Measurements from ENCODE around the gene ITPKB. TPM values are rescaled to one million over a fixed set of nuclear protein-coding genes. Genes with fewer than 3 reads are reported as not detected.

The ITPKB gene
- total and polyA plus RNA-seq, 3 experiments from 2014 or later = 37.7 to 50.1 (median 39.6) TPM

- peaks cover 2 to 91% (median 4%) of the 10 kb centered on the region in 3 donors for H3K36me3 Mint-ChIP-seq
Observed at GRCh38 chr1:226637147-226637935, 101.7 kb downstream of the ITPKB start.

DNA sequence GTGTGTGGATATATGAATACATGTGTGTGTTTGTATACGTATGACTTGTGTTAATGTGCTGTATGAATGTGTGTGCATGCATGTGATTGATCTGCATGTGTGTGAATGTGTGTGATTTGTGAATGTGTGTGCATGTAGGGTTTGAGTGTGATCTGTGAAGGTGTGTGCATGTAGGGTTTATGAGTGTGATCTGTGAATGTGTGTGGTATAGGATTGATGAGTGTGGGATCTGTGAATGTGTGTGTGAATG is 102.3 kb downstream of the ITPKB start:
- no peaks in the 10 kb centered on the region for H3K9me3 Mint-ChIP-seq
- CTCF ChIA-PET = interaction anchor here (1.2 to 4.7 kb wide), 6 partner anchors 10 to 192 kb away, joined by 3 to 37 read pairs (median 3); no protein-coding TSS in a partner anchor
- H3K4me1 ChIP-seq (ENCODE audit: insufficient read depth, low read length) = peaks cover 48% of the 10 kb centered on the region
- no peaks in the 10 kb centered on the region for H3K27me3 Mint-ChIP-seq
- peak overlapping the region in 3 of 7 donors; percentile 0 to 10 (median 1) for H3K4me3 Mint-ChIP-seq
- no peaks in the 10 kb centered on the region for H3K9me3 ChIP-seq (ENCODE audit: low read length)
- no peak for DNase-seq
- peaks cover 4 to 90% (median 6%) of the 10 kb centered on the region in 3 donors for H3K36me3 Mint-ChIP-seq
- peaks cover 51% of the 10 kb centered on the region for H3K36me3 ChIP-seq (ENCODE audit: insufficient read depth, low read length)
- peak overlapping the region in 7 of 8 donors; percentile 7 to 89 (median 63) for H3K27ac Mint-ChIP-seq
- no peak overlapping the region for H3K27ac ChIP-seq (ENCODE audit: low read depth, low read length)
- peaks cover 43 to 64% (median 50%) of the 10 kb centered on the region in 3 donors for H3K4me1 Mint-ChIP-seq
- no peaks in the 10 kb centered on the region for H3K27me3 ChIP-seq (ENCODE audit: insufficient read depth, low read length, poor library complexity, severe bottlenecking)
- POLR2A ChIA-PET = no interaction called here
- H3K4me3 ChIP-seq (ENCODE audit: low read length) = no peak overlapping the region

More at GRCh38 chr1:226637147-226637935, 101.7 kb downstream of the ITPKB start:
- no peaks in the 10 kb centered on the region for H3K9me3 ChIP-seq (ENCODE audit: low read length)
- no peaks in the 10 kb centered on the region for H3K27me3 Mint-ChIP-seq
- H3K9me3 Mint-ChIP-seq = no peaks in the 10 kb centered on the region
- peak overlapping the region in 3 of 7 donors; percentile 1 to 29 (median 10) for H3K4me3 Mint-ChIP-seq
- POLR2A ChIA-PET = interaction anchor here (0.9 kb wide), 1 partner anchor 163 kb away, joined by 3 read pairs; no protein-coding TSS in a partner anchor
- no peak overlapping the region for H3K27ac ChIP-seq (ENCODE audit: low read depth, low read length)
- CTCF ChIA-PET = interaction anchor here (1.2 to 4.7 kb wide), 7 partner anchors 11 to 192 kb away, joined by 3 to 37 read pairs (median 3); no protein-coding TSS in a partner anchor
- peaks cover 49% of the 10 kb centered on the region for H3K4me1 ChIP-seq (ENCODE audit: insufficient read depth, low read length)
- H3K36me3 ChIP-seq (ENCODE audit: insufficient read depth, low read length) = peaks cover 50% of the 10 kb centered on the region
- peak in 2 of 5 donors; percentile 2 to 45 for DNase-seq
- peak overlapping the region in 6 of 8 donors; percentile 23 to 89 (median 56) for H3K27ac Mint-ChIP-seq
- H3K27me3 ChIP-seq (ENCODE audit: insufficient read depth, low read length, poor library complexity, severe bottlenecking) = no peaks in the 10 kb centered on the region
- peaks cover 42 to 63% (median 48%) of the 10 kb centered on the region in 3 donors for H3K4me1 Mint-ChIP-seq
- H3K4me3 ChIP-seq (ENCODE audit: low read length) = no peak overlapping the region

DNA sequence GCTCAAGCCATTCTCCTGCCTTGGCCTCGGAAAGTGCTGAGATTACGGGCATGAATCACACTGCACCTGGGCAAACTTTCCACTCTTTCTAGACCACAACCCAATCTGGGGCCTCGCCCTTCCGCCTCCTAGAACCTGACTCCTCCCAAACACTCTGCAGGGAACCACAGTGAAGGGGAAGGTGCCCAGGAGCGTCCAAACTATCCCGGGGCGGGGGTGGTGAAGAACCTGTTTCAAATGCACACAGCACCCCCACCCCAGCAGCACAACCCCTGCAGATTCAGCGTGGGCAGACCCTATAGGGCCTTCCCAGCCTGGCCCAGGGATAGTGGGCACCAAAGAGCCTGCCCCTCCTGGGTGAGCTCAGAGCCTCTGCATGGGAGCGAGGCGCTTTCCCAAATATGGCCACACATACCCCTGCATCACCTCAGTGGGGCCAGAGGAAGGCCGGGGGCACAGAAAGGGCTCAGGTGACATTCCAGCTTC is 103.6 kb downstream of the ITPKB start:
- POLR2A ChIA-PET = interaction anchor here (0.6 to 1.5 kb wide), 2 partner anchors 42 to 97 kb away, joined by 3 read pairs; no protein-coding TSS in a partner anchor
- Histone ChIP-seq H3K27me3 (ENCODE audit: insufficient read depth, low read length, poor library complexity, severe bottlenecking) (no peaks in the 10 kb centered on the region), H3K9me3 (ENCODE audit: low read length) (no peaks in the 10 kb centered on the region), H3K4me3 (ENCODE audit: low read length) (peak overlapping the region; percentile 8), H3K36me3 (ENCODE audit: insufficient read depth, low read length) (peaks cover 39% of the 10 kb centered on the region), H3K27ac (ENCODE audit: low read depth, low read length) (no peak overlapping the region), H3K4me1 (ENCODE audit: insufficient read depth, low read length) (peaks cover 48% of the 10 kb centered on the region)
- CTCF ChIA-PET = interaction anchor here (1.0 to 5.5 kb wide), 16 partner anchors 7 to 194 kb away, joined by 3 to 49 read pairs (median 4); no protein-coding TSS in a partner anchor
- H3K4me1 Mint-ChIP-seq = peaks cover 43 to 63% (median 50%) of the 10 kb centered on the region in 3 donors
- DNase-seq = peak in 2 of 5 donors; percentile 46 to 57
- peak overlapping the region in 6 of 7 donors; percentile 49 to 80 (median 74) for H3K4me3 Mint-ChIP-seq
- H3K27ac Mint-ChIP-seq = peak overlapping the region; percentile 63 to 95 (median 90)
- H3K36me3 Mint-ChIP-seq = peaks cover 4 to 89% (median 8%) of the 10 kb centered on the region in 3 donors
- no peaks in the 10 kb centered on the region for H3K9me3 Mint-ChIP-seq
- H3K27me3 Mint-ChIP-seq = no peaks in the 10 kb centered on the region

DNA sequence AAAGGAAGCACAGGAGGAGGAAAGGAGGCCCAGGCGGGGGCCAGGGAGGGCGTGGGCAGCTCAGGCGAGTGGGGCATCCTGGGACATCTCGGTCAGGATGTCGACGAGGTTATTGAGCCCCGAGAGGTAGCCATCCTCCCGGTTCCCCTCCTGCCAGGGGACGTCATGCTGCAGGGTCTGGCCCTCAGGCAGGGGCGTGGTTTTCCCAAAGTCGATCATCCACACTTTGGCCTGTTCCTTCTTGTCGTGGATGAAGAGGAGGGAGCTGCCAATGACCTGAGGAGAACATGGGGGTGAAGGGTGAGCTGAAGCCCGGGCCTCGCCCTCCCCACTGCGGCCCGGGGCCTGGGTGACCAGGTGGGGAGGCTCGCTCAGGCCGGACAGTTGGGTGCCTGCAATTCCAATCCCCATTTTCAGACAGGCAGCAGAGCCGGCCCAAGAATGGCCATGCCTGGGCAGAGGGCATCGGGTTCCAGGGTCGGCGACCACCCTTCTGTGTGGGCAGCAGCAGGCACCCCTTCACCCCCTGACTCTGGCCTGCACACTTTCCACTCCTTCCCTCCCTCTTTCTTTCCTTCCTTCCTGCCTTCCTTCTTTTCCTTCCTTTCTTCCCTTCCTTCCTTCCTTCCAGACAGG is 104.4 kb downstream of the ITPKB start:
- peaks cover 31% of the 10 kb centered on the region for H3K36me3 ChIP-seq (ENCODE audit: insufficient read depth, low read length)
- ChIA-PET CTCF (interaction anchor here (0.5 to 5.5 kb wide), 24 partner anchors 8 to 217 kb away, joined by 3 to 49 read pairs (median 4); no protein-coding TSS in a partner anchor), POLR2A (interaction anchor here (1.5 kb wide), 1 partner anchor 98 kb away, joined by 3 read pairs; no protein-coding TSS in a partner anchor)
- Mint-ChIP-seq H3K36me3 (peaks cover 4 to 90% (median 9%) of the 10 kb centered on the region in 3 donors), H3K4me3 (peak overlapping the region in 5 of 7 donors; percentile 24 to 80 (median 73)), H3K27me3 (no peaks in the 10 kb centered on the region), H3K27ac (peak overlapping the region in 7 of 8 donors; percentile 80 to 95 (median 91)), H3K9me3 (no peaks in the 10 kb centered on the region), H3K4me1 (peaks cover 42 to 61% (median 50%) of the 10 kb centered on the region in 3 donors)
- H3K4me3 ChIP-seq (ENCODE audit: low read length) = peak overlapping the region; percentile 8
- peak in 1 of 5 donors; percentile 48 for DNase-seq
- H3K4me1 ChIP-seq (ENCODE audit: insufficient read depth, low read length) = peaks cover 48% of the 10 kb centered on the region
- H3K9me3 ChIP-seq (ENCODE audit: low read length) = no peaks in the 10 kb centered on the region
- H3K27me3 ChIP-seq (ENCODE audit: insufficient read depth, low read length, poor library complexity, severe bottlenecking) = no peaks in the 10 kb centered on the region
- H3K27ac ChIP-seq (ENCODE audit: low read depth, low read length) = no peak overlapping the region

DNA sequence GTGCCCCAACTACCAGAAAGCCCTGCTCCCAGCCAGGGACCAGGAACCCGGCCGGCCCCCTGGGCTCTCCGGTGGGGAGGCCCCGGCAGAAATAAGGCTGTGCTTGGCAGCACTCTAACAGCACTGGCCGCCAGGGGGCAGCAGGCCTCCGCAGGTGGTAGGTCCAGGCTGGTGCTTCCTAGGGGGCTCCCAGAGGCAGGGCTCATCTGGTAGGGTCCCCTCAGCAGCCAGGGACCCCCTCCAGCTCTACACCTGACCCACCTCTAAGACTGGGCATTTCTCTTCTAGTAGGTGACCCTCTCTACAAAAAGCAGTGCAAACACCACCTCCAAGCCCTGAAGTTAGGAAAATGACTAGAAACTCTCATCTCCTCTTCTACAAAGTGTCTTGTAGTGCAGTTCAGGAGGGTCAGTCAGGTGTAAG is 104.9 kb downstream of the ITPKB start:
- ChIA-PET POLR2A (interaction anchor here (0.6 to 1.5 kb wide), 2 partner anchors 105 to 194 kb away, joined by 4 read pairs; partner anchors contain the start of gene ITPKB), CTCF (interaction anchor here (0.6 to 5.5 kb wide), 27 partner anchors 9 to 217 kb away, joined by 3 to 49 read pairs (median 4); no protein-coding TSS in a partner anchor)
- Histone ChIP-seq H3K9me3 (ENCODE audit: low read length) (no peaks in the 10 kb centered on the region), H3K4me1 (ENCODE audit: insufficient read depth, low read length) (peaks cover 48% of the 10 kb centered on the region), H3K4me3 (ENCODE audit: low read length) (no peak overlapping the region), H3K27me3 (ENCODE audit: insufficient read depth, low read length, poor library complexity, severe bottlenecking) (no peaks in the 10 kb centered on the region), H3K27ac (ENCODE audit: low read depth, low read length) (no peak overlapping the region), H3K36me3 (ENCODE audit: insufficient read depth, low read length) (peaks cover 31% of the 10 kb centered on the region)
- DNase-seq = peak; percentile 73 to 89 (median 79)
- peaks cover 4 to 89% (median 9%) of the 10 kb centered on the region in 3 donors for H3K36me3 Mint-ChIP-seq
- peak overlapping the region; percentile 3 to 90 (median 75) for H3K27ac Mint-ChIP-seq
- no peaks in the 10 kb centered on the region for H3K27me3 Mint-ChIP-seq
- peaks cover 42 to 61% (median 50%) of the 10 kb centered on the region in 3 donors for H3K4me1 Mint-ChIP-seq
- H3K4me3 Mint-ChIP-seq = peak overlapping the region in 4 of 7 donors; percentile 0 to 60 (median 32)
- H3K9me3 Mint-ChIP-seq = no peaks in the 10 kb centered on the region

DNA sequence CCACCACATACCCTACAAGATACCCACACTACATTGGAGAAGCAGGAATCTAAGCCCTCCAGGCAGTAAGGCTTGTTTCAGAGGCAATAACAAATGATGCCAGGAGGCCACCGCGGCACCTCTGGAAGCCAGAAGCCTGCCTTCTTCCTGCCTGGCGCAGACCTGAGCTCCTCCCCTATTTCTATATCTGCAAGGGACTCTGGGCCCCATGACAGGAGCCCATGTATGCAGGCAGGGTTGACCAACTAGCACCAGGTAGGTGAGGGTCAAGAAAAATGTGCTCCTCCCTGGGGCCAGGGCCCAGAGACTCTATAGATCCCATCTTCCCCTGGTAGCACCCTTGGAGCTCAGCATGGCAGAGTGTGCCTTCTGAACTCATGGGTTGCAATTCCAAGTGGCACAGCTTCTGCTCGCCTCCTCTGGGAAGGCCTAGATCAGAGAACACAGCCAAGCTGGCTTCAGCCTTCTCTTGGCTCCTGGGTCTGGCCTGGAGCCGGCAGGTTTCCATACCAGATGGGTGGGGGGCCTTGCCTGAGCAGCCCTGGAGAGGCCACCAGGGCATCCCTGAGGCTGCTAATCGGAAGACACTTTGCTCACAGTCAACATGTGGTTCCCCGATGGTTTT is 105.4 kb downstream of the ITPKB start:
- peak in 1 of 5 donors; percentile 33 for DNase-seq
- Mint-ChIP-seq H3K9me3 (no peaks in the 10 kb centered on the region), H3K27ac (peak overlapping the region; percentile 11 to 95 (median 76)), H3K4me3 (peak overlapping the region in 1 of 7 donors; percentile 45), H3K36me3 (peaks cover 4 to 87% (median 11%) of the 10 kb centered on the region in 3 donors), H3K4me1 (peaks cover 42 to 61% (median 50%) of the 10 kb centered on the region in 3 donors), H3K27me3 (no peaks in the 10 kb centered on the region)
- POLR2A ChIA-PET = interaction anchor here (0.6 to 1.5 kb wide), 2 partner anchors 106 to 194 kb away, joined by 4 read pairs; partner anchors contain the start of gene ITPKB
- peaks cover 30% of the 10 kb centered on the region for H3K36me3 ChIP-seq (ENCODE audit: insufficient read depth, low read length)
- no peaks in the 10 kb centered on the region for H3K9me3 ChIP-seq (ENCODE audit: low read length)
- no peaks in the 10 kb centered on the region for H3K27me3 ChIP-seq (ENCODE audit: insufficient read depth, low read length, poor library complexity, severe bottlenecking)
- CTCF ChIA-PET = interaction anchor here (0.7 to 5.5 kb wide), 27 partner anchors 9 to 306 kb away, joined by 3 to 49 read pairs (median 4); partner anchors contain the start of gene COQ8A
- H3K4me1 ChIP-seq (ENCODE audit: insufficient read depth, low read length) = peaks cover 48% of the 10 kb centered on the region
- no peak overlapping the region for H3K4me3 ChIP-seq (ENCODE audit: low read length)
- H3K27ac ChIP-seq (ENCODE audit: low read depth, low read length) = no peak overlapping the region

DNA sequence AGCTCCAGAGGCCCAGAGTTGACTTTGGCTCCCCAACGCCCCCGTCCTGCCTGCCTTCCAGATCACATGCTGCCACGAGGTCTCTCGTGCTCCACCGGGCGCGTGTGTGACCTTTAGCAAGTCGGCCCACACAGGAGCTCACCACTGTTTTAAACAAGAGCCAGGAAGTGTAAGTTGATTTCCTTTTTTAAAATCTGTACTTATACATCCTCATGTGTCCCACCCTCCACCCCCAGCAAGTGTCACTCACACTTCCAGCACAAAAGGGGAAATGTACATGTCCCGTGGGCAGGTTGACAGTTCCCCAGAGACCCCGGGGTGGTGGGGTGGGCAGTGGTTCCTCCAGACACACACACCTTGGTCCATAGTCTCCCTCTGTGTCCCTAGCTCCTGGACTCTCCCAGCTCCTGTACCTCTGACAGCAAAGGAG is 106.1 kb downstream of the ITPKB start:
- no peaks in the 10 kb centered on the region for H3K27me3 Mint-ChIP-seq
- no peaks in the 10 kb centered on the region for H3K9me3 Mint-ChIP-seq
- CTCF ChIA-PET = interaction anchor here (0.7 to 5.5 kb wide), 20 partner anchors 9 to 307 kb away, joined by 3 to 49 read pairs (median 4); partner anchors contain the start of gene COQ8A
- H3K9me3 ChIP-seq (ENCODE audit: low read length) = no peaks in the 10 kb centered on the region
- H3K27me3 ChIP-seq (ENCODE audit: insufficient read depth, low read length, poor library complexity, severe bottlenecking) = no peaks in the 10 kb centered on the region
- H3K36me3 ChIP-seq (ENCODE audit: insufficient read depth, low read length) = peaks cover 24% of the 10 kb centered on the region
- peak overlapping the region; percentile 61 to 95 (median 84) for H3K27ac Mint-ChIP-seq
- POLR2A ChIA-PET = interaction anchor here (1.5 kb wide), 1 partner anchor 195 kb away, joined by 4 read pairs; no protein-coding TSS in a partner anchor
- DNase-seq = peak in 1 of 5 donors; percentile 47
- peaks cover 48% of the 10 kb centered on the region for H3K4me1 ChIP-seq (ENCODE audit: insufficient read depth, low read length)
- peaks cover 41 to 63% (median 52%) of the 10 kb centered on the region in 3 donors for H3K4me1 Mint-ChIP-seq
- no peak overlapping the region for H3K4me3 Mint-ChIP-seq
- no peak overlapping the region for H3K4me3 ChIP-seq (ENCODE audit: low read length)
- no peak overlapping the region for H3K27ac ChIP-seq (ENCODE audit: low read depth, low read length)
- peaks cover 4 to 80% (median 11%) of the 10 kb centered on the region in 3 donors for H3K36me3 Mint-ChIP-seq
